ENCODE data around the gene MFSD2A. TPM values are rescaled to one million over a fixed set of nuclear protein-coding genes. Genes with fewer than 3 reads are reported as not detected.

Gene MFSD2A
- total RNA-seq, 4 donors from 2014 or later = 0.95 to 75.9 (median 41.1) TPM

- ATAC-seq (ENCODE audit: low FRiP score) = no peak
Observed at GRCh38 chr1:39990428-39990827, 35.5 kb downstream of the MFSD2A start.

GRCh38 chr1:39992234-39992633 is 37.3 kb downstream of the MFSD2A start:
- ATAC-seq (ENCODE audit: low FRiP score) (no peak), DNase-seq (ENCODE audit: low spot score) (no peak)
- TF ChIP-seq, protein P1, sequence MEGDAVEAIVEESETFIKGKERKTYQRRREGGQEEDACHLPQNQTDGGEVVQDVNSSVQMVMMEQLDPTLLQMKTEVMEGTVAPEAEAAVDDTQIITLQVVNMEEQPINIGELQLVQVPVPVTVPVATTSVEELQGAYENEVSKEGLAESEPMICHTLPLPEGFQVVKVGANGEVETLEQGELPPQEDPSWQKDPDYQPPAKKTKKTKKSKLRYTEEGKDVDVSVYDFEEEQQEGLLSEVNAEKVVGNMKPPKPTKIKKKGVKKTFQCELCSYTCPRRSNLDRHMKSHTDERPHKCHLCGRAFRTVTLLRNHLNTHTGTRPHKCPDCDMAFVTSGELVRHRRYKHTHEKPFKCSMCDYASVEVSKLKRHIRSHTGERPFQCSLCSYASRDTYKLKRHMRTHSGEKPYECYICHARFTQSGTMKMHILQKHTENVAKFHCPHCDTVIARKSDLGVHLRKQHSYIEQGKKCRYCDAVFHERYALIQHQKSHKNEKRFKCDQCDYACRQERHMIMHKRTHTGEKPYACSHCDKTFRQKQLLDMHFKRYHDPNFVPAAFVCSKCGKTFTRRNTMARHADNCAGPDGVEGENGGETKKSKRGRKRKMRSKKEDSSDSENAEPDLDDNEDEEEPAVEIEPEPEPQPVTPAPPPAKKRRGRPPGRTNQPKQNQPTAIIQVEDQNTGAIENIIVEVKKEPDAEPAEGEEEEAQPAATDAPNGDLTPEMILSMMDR (IDR thresholded peaks at IDR 0.05) = no peak

More at GRCh38 chr1:39990428-39990827, 35.5 kb downstream of the MFSD2A start:
- TF ChIP-seq, protein P1 (IDR thresholded peaks at IDR 0.05) = no peak
- DNase-seq (ENCODE audit: low spot score) = no peak

DNA sequence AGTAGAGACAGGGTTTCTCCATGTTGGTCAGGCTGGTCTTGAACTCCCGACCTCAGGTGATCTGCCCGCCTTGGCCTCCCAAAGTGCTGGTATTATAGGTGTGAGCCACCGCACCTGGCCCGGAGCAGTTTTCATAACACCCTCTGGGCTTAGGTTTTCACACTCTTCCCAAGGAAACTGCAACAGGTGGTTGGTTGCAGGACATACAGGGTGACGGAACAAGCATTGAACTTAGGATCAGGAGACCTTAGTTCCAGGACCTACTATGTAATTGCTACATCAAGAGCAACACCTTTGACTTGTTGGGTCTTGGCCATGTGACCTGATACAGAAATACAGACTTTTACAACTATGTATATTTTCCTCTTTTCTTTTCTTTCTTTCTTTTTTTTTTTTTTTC is 37.9 kb downstream of the MFSD2A start:
- ATAC-seq (ENCODE audit: low FRiP score) = no peak
- DNase-seq (ENCODE audit: low spot score) = no peak
- TF ChIP-seq, protein P1 (IDR thresholded peaks at IDR 0.05) = no peak

- TF ChIP-seq, protein P1 (IDR thresholded peaks at IDR 0.05) = no peak
- ATAC-seq (ENCODE audit: low FRiP score) (no peak), DNase-seq (ENCODE audit: low spot score) (no peak)
Observed at GRCh38 chr1:39995973-39996393, 41.0 kb downstream of the MFSD2A start.

DNA sequence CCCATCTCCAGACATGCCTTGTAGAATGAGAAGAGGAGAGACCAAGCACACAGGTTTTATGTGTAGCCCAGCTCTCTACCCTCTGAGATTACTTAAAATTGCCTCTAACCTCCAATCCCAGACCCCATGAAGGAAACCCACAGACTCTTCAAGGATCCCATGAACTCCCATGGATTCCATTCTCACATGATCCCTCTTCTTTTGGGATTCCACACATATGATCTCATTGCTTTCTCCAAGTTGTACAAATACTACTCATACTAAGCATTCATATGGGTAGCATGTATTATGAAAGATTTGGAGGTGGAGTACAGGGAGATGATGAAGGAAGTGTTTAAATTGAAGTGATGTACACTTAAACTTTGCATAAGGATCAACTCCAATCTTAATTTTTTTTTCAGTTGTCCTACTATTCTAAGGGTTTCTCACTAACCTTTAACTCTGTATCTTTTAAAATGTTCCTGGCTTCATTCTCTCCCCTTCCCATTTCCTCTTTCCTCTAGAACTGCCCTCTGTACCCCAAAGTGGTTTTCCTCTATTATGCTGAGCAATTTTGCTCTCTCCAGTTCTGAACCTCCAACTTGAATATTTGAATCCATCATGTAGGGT is 41.6 kb downstream of the MFSD2A start:
- DNase-seq (ENCODE audit: low spot score) (no peak), ATAC-seq (ENCODE audit: low FRiP score) (no peak)
- TF ChIP-seq, protein P1 (IDR thresholded peaks at IDR 0.05) = no peak

GRCh38 chr1:40001456-40001855 is 46.5 kb downstream of the MFSD2A start:
- DNase-seq (ENCODE audit: low spot score) (no peak), ATAC-seq (ENCODE audit: low FRiP score) (no peak)
- TF ChIP-seq, protein P1 (IDR thresholded peaks at IDR 0.05) = no peak
